ENCODE measurements around the gene MAST4.
"Not testable (repeated sequence)": the region's sequence is repeated elsewhere in the genome, so short reads cannot be mapped to it uniquely, and the experiment has no call there.

MAST4 gene

DNA sequence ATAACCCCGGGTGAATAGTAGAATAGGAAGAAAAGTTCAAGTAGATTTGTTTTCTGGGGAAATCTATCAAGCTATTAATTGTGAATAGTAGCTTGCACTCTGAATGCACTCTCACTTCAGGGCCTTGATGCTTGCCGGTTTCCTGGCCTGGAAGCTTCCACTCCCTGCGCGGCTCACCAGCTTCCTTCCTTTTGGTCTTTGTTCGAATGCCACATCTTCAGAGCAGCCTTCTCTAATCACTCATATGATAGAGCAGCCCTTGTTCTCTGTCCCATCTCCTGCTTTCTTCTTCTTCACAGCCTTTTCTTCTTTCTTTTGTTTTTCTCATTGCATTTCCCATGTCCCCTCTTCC lies 146.7 kb downstream of the MAST4 start:
- no peak for DNase-seq (ENCODE audit: low spot score)

DNA sequence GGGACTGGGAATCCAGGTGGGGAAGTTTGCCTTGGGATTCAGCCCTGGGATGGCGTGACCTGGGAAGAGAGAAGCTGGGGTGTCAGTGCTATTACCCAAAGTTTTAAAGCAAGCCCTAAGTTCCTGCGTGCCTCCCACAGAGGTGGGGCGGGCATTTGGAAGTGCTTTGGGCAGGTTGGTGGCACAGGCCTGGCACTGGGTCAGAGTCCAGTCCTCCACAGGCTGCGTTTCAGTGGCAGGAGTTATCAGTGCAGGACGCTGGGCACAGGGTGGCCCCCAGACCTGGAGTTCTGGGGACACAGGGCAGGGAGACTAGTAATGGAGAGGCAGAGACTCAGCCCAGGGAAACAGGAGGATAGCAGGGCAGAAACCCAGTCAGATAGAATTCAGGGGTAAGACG lies 147.2 kb downstream of the MAST4 start:
- no peak for DNase-seq (ENCODE audit: low spot score)

DNA sequence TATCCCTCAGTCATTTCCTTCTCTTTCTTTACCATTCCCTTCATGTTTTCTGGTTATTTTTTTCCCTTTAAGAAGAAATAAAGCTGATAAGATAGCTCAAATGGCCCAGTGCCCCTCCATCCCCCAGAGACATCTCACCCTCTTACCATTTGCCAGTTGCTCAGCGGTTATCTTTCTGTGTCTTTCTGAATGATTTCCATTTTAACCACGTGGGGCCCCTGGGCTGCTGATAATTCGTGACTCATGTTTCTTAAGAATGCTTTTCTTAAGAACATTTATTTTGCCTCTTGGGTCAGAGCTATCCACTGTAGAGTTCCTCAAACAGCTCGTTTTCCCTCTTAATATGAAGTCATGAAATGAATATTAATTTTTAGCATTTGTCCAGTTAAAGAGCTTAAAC lies 147.8 kb downstream of the MAST4 start:
- no peak for DNase-seq (ENCODE audit: low spot score)

DNA sequence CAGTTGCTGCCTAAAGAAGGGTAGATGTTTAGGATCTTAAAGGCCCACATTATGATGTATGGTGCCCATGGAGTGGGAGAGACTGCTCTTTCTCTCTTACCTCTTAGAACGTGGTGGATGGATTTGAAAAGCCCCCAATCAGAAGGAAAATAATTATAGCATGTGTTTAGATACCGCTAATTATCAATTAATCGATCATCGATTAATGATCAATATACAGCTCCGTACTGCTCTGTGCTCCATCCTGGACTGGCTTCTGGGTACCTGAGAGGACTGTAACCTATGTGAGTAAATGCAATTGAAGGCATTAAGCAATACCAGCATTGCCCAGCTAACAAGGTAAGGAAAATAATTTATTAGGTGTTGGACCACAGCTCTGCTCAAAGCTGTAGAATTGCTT lies 149.1 kb downstream of the MAST4 start:
- no peak for DNase-seq (ENCODE audit: low spot score)

DNA sequence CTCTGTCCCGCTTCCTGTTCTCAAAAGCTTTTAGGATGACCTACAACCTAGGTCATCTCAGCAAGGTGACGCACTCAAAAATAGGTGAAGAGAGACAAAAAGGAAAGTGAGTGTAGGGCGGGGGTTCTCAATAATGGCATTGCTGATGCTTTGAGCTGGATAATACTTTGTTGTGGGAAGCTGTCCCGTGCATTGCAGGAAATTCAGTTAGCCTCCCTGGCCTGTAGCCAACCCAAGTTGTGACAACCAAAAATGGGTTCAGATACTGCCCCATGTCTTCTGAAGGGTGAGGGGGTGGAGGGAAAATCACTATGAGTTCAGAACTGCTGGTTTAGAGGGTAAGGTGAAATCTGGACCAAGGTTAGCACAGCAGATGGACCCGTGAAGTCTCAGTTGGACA lies 151.4 kb downstream of the MAST4 start:
- DNase-seq (ENCODE audit: low spot score): no peak

DNA sequence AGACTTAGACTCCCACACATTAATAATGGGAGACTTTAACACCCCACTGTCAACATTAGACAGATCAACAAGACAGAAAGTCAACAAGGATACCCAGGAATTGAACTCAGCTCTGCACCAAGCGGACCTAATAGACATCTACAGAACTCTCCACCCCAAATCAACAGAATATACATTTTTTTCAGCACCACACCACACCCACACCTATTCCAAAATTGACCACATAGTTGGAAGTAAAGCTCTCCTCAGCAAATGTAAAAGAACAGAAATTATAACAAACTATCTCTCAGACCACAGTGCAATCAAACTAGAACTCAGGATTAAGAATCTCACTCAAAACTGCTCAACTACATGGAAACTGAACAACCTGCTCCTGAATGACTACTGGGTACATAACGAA lies 156.5 kb downstream of the MAST4 start:
- not testable (repeated sequence) for DNase-seq (ENCODE audit: low spot score)

DNA sequence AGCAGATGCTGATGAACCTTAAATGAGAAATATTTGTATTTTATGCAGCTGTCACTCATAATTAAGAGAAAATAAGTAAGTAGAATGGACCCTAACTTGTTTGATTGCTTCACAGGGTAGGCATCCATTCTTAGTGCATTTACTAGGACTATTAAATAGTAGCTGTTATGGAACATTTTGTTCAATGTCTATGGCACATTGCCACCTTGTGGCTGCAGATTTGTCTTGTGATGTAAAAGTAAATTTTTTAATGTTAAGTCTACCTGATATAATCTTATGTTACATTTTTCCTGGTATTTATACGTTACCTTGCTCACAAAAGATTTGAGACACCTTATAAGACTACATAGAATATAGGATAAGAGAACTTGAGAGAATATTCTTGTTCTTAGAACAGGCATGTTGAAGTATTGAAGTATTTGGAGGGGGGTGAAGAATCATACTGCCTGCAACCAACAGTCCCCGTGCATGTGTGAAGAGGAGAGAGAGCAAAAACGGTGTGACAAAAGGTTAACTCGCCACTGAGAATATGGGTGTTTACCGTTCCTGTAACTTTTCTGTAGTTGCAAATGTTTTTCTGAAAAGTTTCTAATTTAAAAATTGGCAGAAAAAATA lies 161.1 kb downstream of the MAST4 start:
- peak; percentile 60 for DNase-seq (ENCODE audit: low spot score)

DNA sequence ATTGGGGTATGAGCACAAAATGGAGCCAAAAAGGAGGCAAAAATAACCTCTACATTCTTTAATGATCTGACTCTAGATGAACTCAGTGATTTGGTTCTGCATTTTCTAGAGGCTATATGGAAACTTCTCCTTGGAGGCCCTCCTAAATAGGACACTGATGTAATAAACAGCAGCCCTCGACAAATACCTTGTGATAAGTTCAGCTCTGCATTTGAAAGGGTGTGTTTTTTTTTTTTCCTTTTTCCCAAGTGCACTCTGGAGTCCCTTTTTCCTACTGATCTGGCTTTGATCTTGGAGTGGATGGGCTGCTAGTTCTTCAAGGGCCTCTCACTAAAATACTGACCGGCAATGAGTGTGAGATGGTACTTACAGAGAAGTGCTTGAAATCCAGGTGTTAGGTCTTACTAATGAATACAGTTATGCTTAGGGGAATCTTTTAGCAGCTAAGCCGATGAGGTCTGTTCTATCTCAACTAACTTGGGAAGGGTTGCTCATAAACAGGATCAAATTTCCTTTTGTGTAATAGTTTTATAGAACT lies 161.7 kb downstream of the MAST4 start:
- DNase-seq (ENCODE audit: low spot score): no peak

DNA sequence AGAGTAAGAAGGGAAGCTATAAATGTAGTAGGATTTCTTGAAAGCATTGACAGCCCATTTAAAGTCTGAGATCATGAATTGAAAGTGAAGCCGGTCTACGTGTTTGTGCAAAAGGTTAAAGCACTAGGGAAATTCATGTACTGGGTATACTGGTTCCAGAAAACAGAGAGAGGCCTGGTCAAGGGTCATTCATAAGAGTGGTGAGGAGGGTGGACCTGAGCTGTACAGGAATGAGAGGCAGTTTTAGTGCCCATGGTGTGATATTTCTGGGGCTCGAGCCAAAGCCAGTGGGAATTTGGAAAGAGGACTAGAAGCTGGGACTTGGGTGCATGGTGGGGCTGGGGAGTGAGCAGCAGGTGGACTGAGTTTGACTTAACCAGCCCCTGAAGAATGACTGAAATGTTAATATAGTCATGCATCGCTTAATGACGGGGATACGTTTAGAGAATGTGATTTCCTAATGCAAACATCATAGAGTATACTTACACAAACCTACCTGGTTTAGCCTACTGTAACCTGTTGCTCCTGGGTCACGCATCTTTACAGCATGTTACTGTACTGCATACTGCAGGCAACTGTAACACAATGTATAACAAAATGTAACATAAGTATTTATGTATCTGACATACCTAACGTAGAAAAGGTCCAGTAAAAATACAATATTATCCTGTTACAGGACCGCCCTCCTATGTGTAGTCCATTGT lies 173.0 kb downstream of the MAST4 start:
- DNase-seq (ENCODE audit: low spot score): no peak

DNA sequence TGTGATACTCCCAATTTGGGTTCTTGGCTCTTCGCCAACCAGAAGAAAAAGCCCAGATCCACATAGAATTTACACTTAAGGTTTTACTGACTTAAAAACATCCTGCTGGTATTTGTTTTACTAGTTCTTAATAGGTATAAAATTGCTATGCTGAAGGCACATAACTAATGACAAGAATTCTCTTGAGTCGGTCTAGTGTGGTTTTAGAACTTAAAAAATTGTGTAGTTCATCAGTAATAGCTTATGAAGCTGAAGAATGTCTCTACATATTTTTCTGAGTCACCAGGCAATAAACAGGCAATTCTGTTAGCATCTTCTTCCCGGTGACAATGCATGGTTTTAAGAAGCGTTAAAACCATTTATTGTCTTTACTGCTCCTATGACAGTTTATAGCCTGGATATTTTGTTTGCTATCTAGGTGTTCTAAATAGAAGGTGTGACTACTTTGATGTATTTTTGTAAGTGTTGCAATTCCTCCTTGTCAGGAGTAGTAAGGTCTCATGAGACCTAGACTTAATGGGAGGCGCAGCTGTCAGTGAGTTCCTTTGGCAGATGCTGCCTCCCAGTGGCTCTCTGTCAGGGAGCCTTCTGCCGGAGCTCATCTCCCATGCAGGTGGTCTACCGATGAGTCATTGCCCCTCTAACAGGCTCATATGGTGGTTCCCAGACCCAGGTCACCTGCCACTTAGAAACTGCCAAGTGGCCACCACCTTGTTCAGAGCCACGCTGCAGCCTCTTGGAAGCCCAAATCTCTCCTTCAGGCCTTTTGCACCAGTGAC lies 173.8 kb downstream of the MAST4 start:
- peak; percentile 53 for DNase-seq (ENCODE audit: low spot score)

DNA sequence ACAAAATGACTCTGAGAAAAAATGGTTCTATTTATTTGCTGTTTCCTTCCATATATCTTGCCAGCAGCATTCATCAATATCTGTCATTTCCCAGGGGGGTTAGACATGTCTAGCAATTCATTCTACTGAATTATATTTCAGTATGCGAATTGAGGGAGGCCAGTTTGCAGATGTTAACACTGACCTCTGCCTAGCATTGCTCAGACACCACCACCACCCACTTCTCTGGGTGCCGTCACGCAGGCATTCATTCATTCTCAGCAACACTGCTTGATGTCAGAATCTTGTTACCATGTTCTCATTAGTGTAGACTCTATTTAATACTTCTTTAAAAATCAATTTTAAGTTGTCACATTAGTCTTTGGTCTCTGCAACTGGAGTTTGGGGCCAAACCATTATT lies 181.7 kb downstream of the MAST4 start:
- no peak for DNase-seq (ENCODE audit: low spot score)

DNA sequence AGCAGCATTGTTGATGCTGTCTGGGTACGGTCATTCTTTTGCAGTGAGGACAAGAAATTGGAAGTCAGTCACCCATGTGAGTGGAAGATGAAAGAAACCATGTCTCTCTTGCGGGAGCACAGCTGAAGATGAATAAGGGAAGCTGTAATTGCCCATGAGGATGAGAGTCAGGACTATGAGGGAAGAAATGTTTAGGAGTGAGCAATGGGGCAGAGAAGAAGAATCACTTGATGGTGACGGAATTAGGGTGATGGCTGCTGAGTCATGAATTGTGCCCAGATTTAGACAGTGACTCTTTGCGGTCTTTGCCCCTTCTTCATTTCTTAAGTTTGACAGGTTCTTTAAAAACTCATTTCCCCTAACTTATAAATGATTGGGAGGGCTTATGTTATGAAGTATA lies 183.3 kb downstream of the MAST4 start:
- DNase-seq (ENCODE audit: low spot score): no peak

DNA sequence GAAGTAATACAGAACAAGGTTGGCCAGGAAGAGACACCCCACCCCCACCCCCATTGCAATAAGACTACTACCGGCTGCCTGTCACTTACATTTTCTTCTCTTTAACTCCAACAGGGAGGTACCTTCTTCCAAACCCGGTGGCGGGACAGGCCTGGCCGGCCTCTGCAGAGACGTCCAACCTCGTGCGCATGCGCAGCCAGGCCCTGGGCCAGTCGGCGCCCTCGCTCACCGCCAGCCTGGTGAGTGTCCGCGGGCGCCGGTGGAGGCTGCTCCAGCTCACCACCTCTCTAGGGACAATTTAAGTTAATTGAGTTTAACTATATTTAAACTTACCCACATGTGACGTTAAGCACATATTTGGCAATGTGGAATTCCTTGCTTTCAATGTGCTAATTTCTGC lies 192.4 kb downstream of the MAST4 start:
- peak; percentile 39 for DNase-seq (ENCODE audit: low spot score)

DNA sequence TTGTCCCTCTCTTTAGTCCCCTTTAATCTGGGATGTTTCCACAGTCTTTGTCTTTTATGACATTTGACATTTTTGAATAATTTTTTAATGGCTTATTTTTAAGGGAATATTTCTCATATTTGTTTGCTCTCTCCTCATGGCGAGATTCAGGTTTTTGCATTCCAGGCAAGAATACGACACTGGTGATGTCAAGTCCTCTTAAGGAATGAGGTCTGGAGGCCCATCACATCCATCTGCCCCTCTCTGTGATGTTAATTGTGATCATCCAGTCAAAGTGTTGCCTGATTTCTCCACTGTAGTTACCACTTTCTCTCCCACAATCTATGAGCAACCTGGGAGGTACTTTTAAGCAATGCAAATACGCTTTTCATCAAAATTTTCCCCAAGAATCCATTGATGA lies 193.2 kb downstream of the MAST4 start:
- no peak for DNase-seq (ENCODE audit: low spot score)

DNA sequence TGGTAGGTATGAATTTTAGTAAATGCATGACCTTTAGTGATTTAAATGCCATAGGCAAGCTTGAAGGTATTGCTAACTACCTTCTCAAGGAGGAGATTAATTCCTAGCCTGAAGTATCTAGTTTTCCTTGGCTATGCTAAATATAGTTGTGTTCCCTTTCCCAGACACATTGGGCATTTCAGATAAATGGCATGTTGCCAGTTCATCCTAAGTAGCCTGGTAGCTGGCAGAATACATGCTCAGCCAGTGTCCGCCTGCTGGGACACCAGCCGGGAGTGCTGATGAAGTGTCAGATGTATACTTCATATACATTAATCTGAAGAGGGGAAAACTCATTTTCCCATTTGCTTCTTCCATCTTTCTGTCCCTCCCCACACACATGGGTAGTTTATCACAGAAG lies 196.9 kb downstream of the MAST4 start:
- DNase-seq (ENCODE audit: low spot score): no peak

DNA sequence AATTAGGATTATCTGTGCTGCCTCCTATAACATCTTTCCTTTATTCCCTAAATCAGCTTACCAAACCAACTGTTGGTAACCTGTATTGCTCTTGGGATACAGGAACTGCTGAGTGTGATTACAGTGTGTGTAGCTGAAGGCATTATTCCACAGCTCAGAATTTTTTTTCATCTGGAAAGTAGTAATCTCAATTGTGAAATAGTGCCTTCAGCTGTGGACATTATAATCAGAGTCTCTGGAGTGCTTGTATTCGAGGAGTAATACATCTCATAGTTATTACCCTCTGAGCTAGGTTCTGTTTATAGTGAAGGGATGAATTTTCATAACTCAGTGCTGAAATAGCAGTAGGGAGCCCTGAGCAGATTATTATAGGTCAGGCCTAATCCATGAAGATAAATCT lies 199.5 kb downstream of the MAST4 start:
- no peak for DNase-seq (ENCODE audit: low spot score)

DNA sequence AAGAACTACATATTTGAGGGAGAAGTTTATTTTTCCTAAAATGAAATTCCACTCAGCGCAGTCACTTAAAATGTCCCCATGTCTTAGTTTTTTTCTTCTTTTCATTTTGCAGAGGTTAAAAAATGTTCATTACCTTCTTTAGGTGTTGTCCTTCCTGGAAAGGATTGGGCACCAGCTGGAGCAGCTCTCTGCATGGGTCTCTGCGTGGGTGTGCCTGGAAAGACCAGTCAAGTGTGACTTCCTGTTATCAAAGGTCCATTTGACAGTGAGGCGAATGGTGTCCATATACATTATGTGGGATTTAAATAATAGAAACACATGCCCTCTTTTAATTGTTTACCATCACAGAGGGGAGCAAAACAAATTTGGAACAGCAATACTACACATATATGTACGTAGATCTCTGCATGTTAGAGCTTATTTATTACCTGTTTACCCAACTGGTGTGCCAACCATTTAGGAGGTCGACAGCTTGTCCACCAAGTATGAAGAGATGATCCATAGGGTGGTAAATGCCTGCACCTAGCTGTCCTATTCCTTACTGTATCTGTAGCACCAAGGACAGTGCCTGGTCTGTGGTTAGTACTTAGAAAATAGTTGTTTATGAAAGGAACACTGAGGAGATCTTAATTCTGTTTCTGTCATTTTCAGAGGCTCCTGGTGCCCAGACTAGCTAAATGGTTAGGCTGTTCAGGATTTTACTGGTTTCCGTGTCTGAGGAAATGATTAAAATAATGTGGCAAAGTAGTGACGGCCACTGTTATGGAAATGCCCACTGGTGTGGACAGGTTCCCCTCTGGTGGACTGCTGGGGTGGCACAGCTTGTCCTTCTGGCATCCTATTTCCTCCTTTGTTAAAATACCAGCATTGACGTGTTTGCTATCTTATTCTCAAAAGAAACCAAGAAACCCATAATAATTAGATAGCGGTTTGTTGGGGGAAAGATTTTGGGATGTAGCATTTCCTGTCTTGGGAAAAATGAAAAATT lies 200.4 kb downstream of the MAST4 start:
- no peak for DNase-seq (ENCODE audit: low spot score)

DNA sequence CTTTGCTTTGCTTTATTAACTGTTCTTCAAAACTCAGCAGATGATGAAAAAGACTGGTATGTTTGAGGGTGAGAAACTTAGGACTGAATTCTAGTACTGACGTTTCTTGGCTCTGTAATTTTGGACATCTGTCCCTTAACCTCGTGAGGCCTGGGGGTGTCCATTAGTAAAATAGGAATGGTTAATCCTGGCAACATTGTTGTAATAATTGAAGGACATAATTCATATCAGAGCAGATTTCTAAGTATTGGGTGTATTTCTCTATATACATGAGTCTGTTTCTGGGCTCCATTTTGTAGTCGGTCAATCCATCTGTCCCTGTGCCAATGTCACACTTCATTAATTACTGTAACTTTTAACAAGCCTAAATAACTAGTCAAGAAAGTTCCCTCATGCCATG lies 206.7 kb downstream of the MAST4 start:
- DNase-seq (ENCODE audit: low spot score): no peak

DNA sequence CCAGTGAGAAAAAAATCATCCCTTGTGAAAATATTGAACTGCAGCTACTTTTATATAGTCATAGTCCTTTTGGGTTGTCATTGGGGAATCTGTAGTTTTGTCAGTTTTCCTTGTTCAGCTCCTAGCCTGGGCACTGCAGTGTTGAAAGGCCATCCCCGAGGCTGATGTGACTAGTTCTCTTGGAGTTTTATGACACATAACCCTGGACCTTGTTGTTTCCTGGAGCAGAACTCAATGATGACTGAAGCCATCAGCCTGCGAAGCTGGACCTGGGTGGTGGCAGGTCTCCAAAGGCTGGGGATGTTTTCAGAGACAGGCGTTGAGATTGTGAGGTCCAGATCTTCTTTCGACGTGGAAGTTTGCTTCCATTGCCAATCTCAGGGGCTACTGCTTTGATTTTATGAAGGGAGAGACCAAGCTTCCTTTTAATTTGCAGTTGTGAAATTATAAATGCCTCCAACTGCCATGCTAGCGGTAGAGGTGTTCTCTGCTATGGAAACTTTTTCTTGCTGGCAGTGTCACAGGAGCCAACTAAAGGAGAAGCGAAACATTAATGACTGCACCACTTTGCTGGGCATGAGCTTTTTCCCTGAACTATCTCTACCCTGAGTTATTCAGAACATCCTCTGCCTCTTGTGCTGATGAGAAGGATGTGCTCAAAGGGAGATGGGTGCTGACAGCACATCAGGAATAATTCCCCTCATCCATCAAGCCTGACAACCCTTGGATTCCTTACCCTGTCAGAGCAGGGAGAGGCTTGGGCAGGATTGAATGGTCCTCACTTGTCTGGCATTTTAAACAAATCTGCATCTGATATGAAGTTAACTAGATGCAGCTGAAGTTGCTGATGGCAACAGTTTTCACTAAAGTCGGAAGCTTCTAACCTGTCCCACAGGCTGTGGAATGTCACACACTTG lies 209.6 kb downstream of the MAST4 start:
- DNase-seq (ENCODE audit: low spot score): no peak

DNA sequence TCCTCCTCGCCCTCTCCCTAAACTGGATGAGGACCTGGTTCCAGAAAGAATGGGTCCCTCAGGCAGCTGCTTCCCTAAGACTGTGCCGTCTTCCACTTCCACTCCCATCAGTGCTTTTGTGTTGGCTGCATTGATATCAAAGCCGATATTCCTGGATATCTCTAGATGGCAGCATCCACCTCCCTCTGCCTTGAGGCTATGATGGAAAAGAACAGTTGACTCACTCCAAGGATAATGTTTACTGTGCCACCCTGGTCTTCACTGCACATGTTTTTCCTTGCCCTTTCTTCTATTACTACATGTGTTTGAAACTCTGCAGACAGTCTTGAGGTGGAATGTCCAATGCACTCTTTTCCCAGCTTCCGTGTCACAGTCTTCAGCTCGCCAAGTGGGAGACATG lies 211.6 kb downstream of the MAST4 start:
- DNase-seq (ENCODE audit: low spot score): peak; percentile 35

Measured in SK-N-DZ (cell line).